Uterus (tissue), 4 donors: ENCODE measurements around the gene GNAO1. TPM values are rescaled to one million over a fixed set of nuclear protein-coding genes. Genes with fewer than 3 reads are reported as not detected.

ENCODE experiments used
- DNase-seq, 2 donors: peaks; one replicate each; pipeline ENCODE4 v3.0.0-alpha.2; 2019 to 2020
- H3K27ac ChIP-seq, 2 donors: fragments of 200-600 bp; sonication (generic); 1 replicate in 1 of 2; 2 replicates in 1 of 2; pipeline ENCODE4 v1.5.1; 2016 to 2018
- H3K27me3 ChIP-seq, 2 donors: fragments of 200-600 bp; sonication (generic); one replicate each; pipeline ENCODE4 v1.5.1; 2018 to 2019; ENCODE audit warnings: control low read depth in 1 of 2
- H3K36me3 ChIP-seq, 2 donors: fragments of 200-600 bp; sonication (generic); one replicate each; pipeline ENCODE4 v1.5.1; 2019; ENCODE audit warnings: control low read depth in 1 of 2
- H3K4me1 ChIP-seq, 2 donors: fragments of 200-600 bp; sonication (generic); one replicate each; pipeline ENCODE4 v1.5.1; 2018 to 2019; ENCODE audit warnings: control low read depth in 1 of 2
- H3K4me3 ChIP-seq, 2 donors: fragments of 200-600 bp; sonication (generic); 1 replicate in 1 of 2; 2 replicates in 1 of 2; pipeline ENCODE4 v1.5.1; 2018 to 2019; ENCODE audit warnings: mild to moderate bottlenecking in 1 of 2
- H3K9me3 ChIP-seq, 2 donors: fragments of 200-600 bp; sonication (generic); one replicate each; pipeline ENCODE4 v1.5.1; 2019; ENCODE audit warnings: control low read depth in 1 of 2
- CTCF ChIP-seq, 4 experiments: fragments of 200-600 bp in 2 of 4; fragments of 450-650 bp in 2 of 4; sonication (generic) in 2 of 4; IDR thresholded peaks; one replicate each; pipeline ENCODE4 v1.5.1; 2016 to 2019; ENCODE audit warnings: antibody characterized with exemption in 4 of 4, mild to moderate bottlenecking in 2 of 4, moderate library complexity in 1 of 4
- POLR2A ChIP-seq, 2 donors: fragments of 450-650 bp; IDR thresholded peaks; one replicate each; pipeline ENCODE4 v1.6.1; 2016; ENCODE audit warnings: antibody characterized with exemption in 2 of 2, mild to moderate bottlenecking in 1 of 2, moderate library complexity in 1 of 2
- intact Hi-C: fragments of 100-400 bp; cut with DNase I; formaldehyde crosslinking; loops from one replicate; pipeline ENCODE4 v1.15.1; 2023; ENCODE audit warnings: low total_unique reads
- microRNA-seq: library from miRNA; unstranded; fragments of <30 nt; microRNA quantifications from one replicate; pipeline ENCODE4, GENCODE V29; 2016; ENCODE audit warnings: borderline microRNAs expressed, borderline replicate concordance
- small RNA-seq: library from RNA; depleted of rRNA; stranded (forward); fragments of <200 nt; gene quantifications from one replicate; pipeline ENCODE3, GENCODE V24; 2016
- total RNA-seq, 4 donors: library from RNA; depleted of rRNA in 3 of 4; stranded (reverse); fragments of >200 nt in 3 of 4; gene quantifications; one replicate each; pipeline versions ENCODE4 v1.1.0 to v1.2.4, GENCODE V29; 2014 to 2023
- donor health status: DM: yes; HTN: yes; CAD: no.

Gene GNAO1
- total RNA-seq, 4 donors from 2014 or later, result 0.26 to 7.2 (median 1.6) TPM; not detected in 1

GRCh38 chr16:56405977-56406672, 214.8 kb downstream of the GNAO1 start:
- H3K36me3 ChIP-seq, result no peaks in the 10 kb centered on the region
- no peak for DNase-seq
- no peaks in the 10 kb centered on the region for H3K9me3 ChIP-seq
- intact Hi-C loops, result no loop called here
- H3K27me3 ChIP-seq, result no peaks in the 10 kb centered on the region
- no peak overlapping the region for H3K27ac ChIP-seq
- H3K4me1 ChIP-seq, result no peaks in the 10 kb centered on the region
- no peak overlapping the region for H3K4me3 ChIP-seq
- no peak for TF ChIP-seq POLR2A (IDR thresholded peaks at IDR 0.05)
- no peak for TF ChIP-seq CTCF (IDR thresholded peaks at IDR 0.05)

Small RNA genes lying within 50 kb of the gene (microRNA-seq; reads per million reads assigned to microRNA genes)
- gene MIR3935, result not detected

Small RNA genes lying within 50 kb of the gene (small RNA-seq; reads per million reads assigned to genes)
- gene MIR3935, result not detected

Other genes with a start within 250 kb of the GNAO1 start
- gene AMFR, start 234.1 kb downstream of the GNAO1 start, total RNA-seq, result 100 to 1,000 TPM in 2 of 4 donors, 10 to 100 TPM in 2; 81.5 to 190 (median 112) TPM